GM11168 (cell line): Measurements from ENCODE around the gene HSD11B2.

Experiments used
- in situ Hi-C: fragments of 300-500 bp; cut with MboI; formaldehyde crosslinking; loops from one replicate; pipeline ENCODE4 v1.12.0; 2022; ENCODE audit warnings: low sequenced_read_pairs; ENCODE audit not compliant: unreplicated experiment

The HSD11B2 gene

GRCh38 chr16:67466581-67466980, 35.7 kb downstream of the HSD11B2 start:
- in situ Hi-C loops = no loop called here

GRCh38 chr16:67468731-67469130, 37.8 kb downstream of the HSD11B2 start:
- in situ Hi-C loops = no loop called here

GRCh38 chr16:67470359-67470758, 39.4 kb downstream of the HSD11B2 start:
- in situ Hi-C loops = no loop called here

GRCh38 chr16:67471758-67472384, 41.0 kb downstream of the HSD11B2 start:
- in situ Hi-C loops = no loop called here

- in situ Hi-C loops = no loop called here
These were observed 43.9 kb downstream of the HSD11B2 start for GRCh38 chr16:67474551-67475455.

- in situ Hi-C loops = no loop called here
These were observed 47.1 kb downstream of the HSD11B2 start for GRCh38 chr16:67477960-67478554.

- in situ Hi-C loops = loop anchor here (5.0 kb wide), 1 partner anchor 36 kb away; no protein-coding TSS in a partner anchor
These were observed 50.1 kb downstream of the HSD11B2 start, which contains the start of gene ATP6V0D1 for GRCh38 chr16:67480833-67481560. TSS of gene ATP6V0D1 (minus strand) at chr16:67481157. CDS start at chr16:67481086, 71 bp downstream.

GRCh38 chr16:67481561-67482232, 50.8 kb downstream of the HSD11B2 start:
- in situ Hi-C loops = loop anchor here (5.0 kb wide), 1 partner anchor 36 kb away; no protein-coding TSS in a partner anchor

GRCh38 chr16:67482233-67482924, 51.5 kb downstream of the HSD11B2 start:
- in situ Hi-C loops = loop anchor here (5.0 kb wide), 1 partner anchor 35 kb away; no protein-coding TSS in a partner anchor

- in situ Hi-C loops = loop anchor here (5.0 kb wide), 1 partner anchor 34 kb away; no protein-coding TSS in a partner anchor
These were observed 52.2 kb downstream of the HSD11B2 start, which contains the start of gene AGRP for GRCh38 chr16:67483150-67483549. TSS of gene AGRP (minus strand) at chr16:67483547. CDS start at chr16:67483398, 149 bp downstream.

GRCh38 chr16:67483731-67484525, 53.0 kb downstream of the HSD11B2 start:
- in situ Hi-C loops = loop anchor here (5.0 kb wide), 1 partner anchor 33 kb away; no protein-coding TSS in a partner anchor

- in situ Hi-C loops = no loop called here
These were observed 55.9 kb downstream of the HSD11B2 start for GRCh38 chr16:67486805-67487204.
